ENCODE data around the gene CCKAR. TPM values are rescaled to one million over a fixed set of nuclear protein-coding genes. Genes with fewer than 3 reads are reported as not detected.

Gene CCKAR
- total RNA-seq, 4 donors from 2014 or later: not detected

- Histone ChIP-seq H3K4me1 (no peaks in the 10 kb centered on the region), H3K4me3 (no peak overlapping the region), H3K9me3 (no peaks in the 10 kb centered on the region), H3K27me3 (no peaks in the 10 kb centered on the region), H3K27ac (no peak overlapping the region), H3K36me3 (no peaks in the 10 kb centered on the region)
- intact Hi-C loops (cut with DNase I; ENCODE audit: low total_unique reads): loop anchor here (10.0 kb wide), 1 partner anchor 270 kb away; no protein-coding TSS in a partner anchor
- no peak for DNase-seq
- no peak for TF ChIP-seq CTCF (IDR thresholded peaks at IDR 0.05)
- TF ChIP-seq POLR2A (IDR thresholded peaks at IDR 0.05): no peak
These were observed 35.3 kb downstream of the CCKAR start for GRCh38 chr4:26454961-26455360.

GRCh38 chr4:26452565-26453531 lies 37.4 kb downstream of the CCKAR start:
- Histone ChIP-seq H3K27ac (peak overlapping the region in 1 of 2 donors; percentile 5), H3K4me1 (no peaks in the 10 kb centered on the region), H3K36me3 (no peaks in the 10 kb centered on the region), H3K27me3 (no peaks in the 10 kb centered on the region), H3K9me3 (no peaks in the 10 kb centered on the region), H3K4me3 (no peak overlapping the region)
- TF ChIP-seq POLR2A (IDR thresholded peaks at IDR 0.05) (no peak), CTCF (IDR thresholded peaks at IDR 0.05) (no peak)
- intact Hi-C loops (cut with DNase I; ENCODE audit: low total_unique reads): loop anchor here (10.0 kb wide), 1 partner anchor 272 kb away; no protein-coding TSS in a partner anchor
- no peak for DNase-seq

- no peak for TF ChIP-seq CTCF (IDR thresholded peaks at IDR 0.05)
- TF ChIP-seq POLR2A (IDR thresholded peaks at IDR 0.05): no peak
- no peaks in the 10 kb centered on the region for H3K27me3 ChIP-seq
- H3K9me3 ChIP-seq: no peaks in the 10 kb centered on the region
- H3K27ac ChIP-seq: no peak overlapping the region
- no peaks in the 10 kb centered on the region for H3K36me3 ChIP-seq
- intact Hi-C loops (cut with DNase I; ENCODE audit: low total_unique reads): loop anchor here (10.0 kb wide), 1 partner anchor 273 kb away; no protein-coding TSS in a partner anchor
- no peaks in the 10 kb centered on the region for H3K4me1 ChIP-seq
- no peak for DNase-seq
- no peak overlapping the region for H3K4me3 ChIP-seq
These were observed 38.7 kb downstream of the CCKAR start for GRCh38 chr4:26451597-26451996.

GRCh38 chr4:26450418-26450817 lies 39.9 kb downstream of the CCKAR start:
- no peak for DNase-seq
- no peak overlapping the region for H3K4me3 ChIP-seq
- no peaks in the 10 kb centered on the region for H3K4me1 ChIP-seq
- intact Hi-C loops (cut with DNase I; ENCODE audit: low total_unique reads): loop anchor here (10.0 kb wide), 1 partner anchor 274 kb away; no protein-coding TSS in a partner anchor
- H3K36me3 ChIP-seq: no peaks in the 10 kb centered on the region
- H3K27me3 ChIP-seq: no peaks in the 10 kb centered on the region
- no peaks in the 10 kb centered on the region for H3K9me3 ChIP-seq
- no peak for TF ChIP-seq POLR2A (IDR thresholded peaks at IDR 0.05)
- no peak for TF ChIP-seq CTCF (IDR thresholded peaks at IDR 0.05)
- H3K27ac ChIP-seq: no peak overlapping the region

- H3K4me1 ChIP-seq: no peaks in the 10 kb centered on the region
- TF ChIP-seq CTCF (IDR thresholded peaks at IDR 0.05) (no peak), POLR2A (IDR thresholded peaks at IDR 0.05) (no peak)
- no peaks in the 10 kb centered on the region for H3K36me3 ChIP-seq
- no peak overlapping the region for H3K27ac ChIP-seq
- no peak overlapping the region for H3K4me3 ChIP-seq
- intact Hi-C loops (cut with DNase I; ENCODE audit: low total_unique reads): no loop called here
- no peak for DNase-seq
- H3K27me3 ChIP-seq: no peaks in the 10 kb centered on the region
- no peaks in the 10 kb centered on the region for H3K9me3 ChIP-seq
These were observed 42.9 kb downstream of the CCKAR start for GRCh38 chr4:26447378-26447777.
